Measurements from ENCODE around the gene HES3. TPM values are rescaled to one million over a fixed set of nuclear protein-coding genes. Genes with fewer than 3 reads are reported as not detected.

The HES3 gene
- total RNA-seq, 1 donor from 2014 or later, result not detected

GRCh38 chr1:6287431-6287886 is 43.5 kb downstream of the HES3 start:
- DNase-seq, result no peak
- ATAC-seq, result peak; percentile 20
- intact Hi-C loops (cut with micrococcal nuclease), result no loop called here

DNA sequence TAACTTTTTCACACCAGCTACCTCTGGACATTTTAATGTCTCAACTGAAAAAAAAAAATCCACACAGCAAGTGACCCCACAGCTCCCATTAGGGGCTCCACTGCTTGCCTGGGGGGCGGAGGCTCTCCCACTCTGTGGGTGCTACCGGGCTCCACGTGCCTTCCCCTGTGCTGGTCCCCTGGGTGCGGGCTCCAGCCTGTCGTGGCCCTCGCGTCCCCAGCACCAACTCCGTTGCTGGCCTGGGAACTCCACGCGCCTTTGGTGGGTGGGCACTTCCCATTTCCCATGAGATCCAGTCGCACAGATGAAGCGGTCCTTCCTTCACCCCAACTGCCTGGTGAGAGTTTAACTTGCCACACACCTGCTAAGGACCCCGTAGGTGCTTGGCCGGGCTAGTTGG is 44.0 kb downstream of the HES3 start:
- ATAC-seq (no peak), DNase-seq (no peak)
- intact Hi-C loops (cut with micrococcal nuclease), result no loop called here

- intact Hi-C loops (cut with micrococcal nuclease), result no loop called here
Measured at GRCh38 chr1:6288665-6289064, 44.7 kb downstream of the HES3 start.

GRCh38 chr1:6292102-6292501 is 48.1 kb downstream of the HES3 start:
- intact Hi-C loops (cut with micrococcal nuclease), result no loop called here
- ATAC-seq (peak; percentile 21), DNase-seq (no peak)

More at GRCh38 chr1:6288665-6289064, 44.7 kb downstream of the HES3 start:
- DNase-seq (no peak), ATAC-seq (no peak)

GRCh38 chr1:6294080-6294889 is 50.3 kb downstream of the HES3 start:
- no peak for DNase-seq
- ATAC-seq, result peak; percentile 70
- intact Hi-C loops (cut with micrococcal nuclease), result no loop called here

- DNase-seq (no peak), ATAC-seq (no peak)
- intact Hi-C loops (cut with micrococcal nuclease), result no loop called here
Measured at GRCh38 chr1:6294890-6295556, 51.0 kb downstream of the HES3 start.

Other genes with a start within 250 kb of the HES3 start
- 18.5 TPM for gene KCNAB2, start 198.3 kb upstream of the HES3 start, total RNA-seq
- 0.12 TPM for gene CHD5, start 63.9 kb upstream of the HES3 start, total RNA-seq
- gene RPL22, start 44.6 kb upstream of the HES3 start, total RNA-seq, result 248 TPM
- 82.3 TPM for gene RNF207, start 38.1 kb upstream of the HES3 start, total RNA-seq
- 52.9 TPM for gene ICMT, start 8.2 kb upstream of the HES3 start, total RNA-seq
- 7.7 TPM for gene GPR153, start 16.9 kb downstream of the HES3 start, total RNA-seq
- 7.8 TPM for gene ACOT7, start 149.6 kb downstream of the HES3 start, total RNA-seq
- gene HES2, start 175.7 kb downstream of the HES3 start, total RNA-seq, result not detected
- 0.77 TPM for gene ESPN, start 180.6 kb downstream of the HES3 start, total RNA-seq
- 10.8 TPM for gene TNFRSF25, start 222.0 kb downstream of the HES3 start, total RNA-seq
- 16.9 TPM for gene PLEKHG5, start 247.5 kb downstream of the HES3 start, total RNA-seq